Measurements from ENCODE around the gene CEMIP.

DNA sequence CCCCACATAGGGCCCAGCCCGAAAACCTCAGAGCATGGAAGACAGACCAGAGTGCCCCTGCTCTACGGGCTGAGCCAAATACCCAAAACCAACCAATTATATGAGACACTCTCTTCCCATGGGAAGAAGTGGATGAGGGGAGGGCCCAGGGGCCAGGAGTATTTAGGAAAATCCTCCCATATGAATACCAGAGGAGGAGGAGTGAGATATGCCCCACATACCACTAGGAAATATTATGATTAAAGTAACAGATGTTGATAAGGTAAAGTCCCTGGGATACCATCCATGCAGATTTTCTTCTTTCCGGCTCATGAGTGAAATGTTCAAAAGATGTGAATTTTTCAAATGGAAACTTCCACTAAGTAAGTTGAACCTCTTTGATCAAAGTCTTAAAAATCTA is 160.0 kb downstream of the CEMIP start:
- TF ChIP-seq, protein P1, sequence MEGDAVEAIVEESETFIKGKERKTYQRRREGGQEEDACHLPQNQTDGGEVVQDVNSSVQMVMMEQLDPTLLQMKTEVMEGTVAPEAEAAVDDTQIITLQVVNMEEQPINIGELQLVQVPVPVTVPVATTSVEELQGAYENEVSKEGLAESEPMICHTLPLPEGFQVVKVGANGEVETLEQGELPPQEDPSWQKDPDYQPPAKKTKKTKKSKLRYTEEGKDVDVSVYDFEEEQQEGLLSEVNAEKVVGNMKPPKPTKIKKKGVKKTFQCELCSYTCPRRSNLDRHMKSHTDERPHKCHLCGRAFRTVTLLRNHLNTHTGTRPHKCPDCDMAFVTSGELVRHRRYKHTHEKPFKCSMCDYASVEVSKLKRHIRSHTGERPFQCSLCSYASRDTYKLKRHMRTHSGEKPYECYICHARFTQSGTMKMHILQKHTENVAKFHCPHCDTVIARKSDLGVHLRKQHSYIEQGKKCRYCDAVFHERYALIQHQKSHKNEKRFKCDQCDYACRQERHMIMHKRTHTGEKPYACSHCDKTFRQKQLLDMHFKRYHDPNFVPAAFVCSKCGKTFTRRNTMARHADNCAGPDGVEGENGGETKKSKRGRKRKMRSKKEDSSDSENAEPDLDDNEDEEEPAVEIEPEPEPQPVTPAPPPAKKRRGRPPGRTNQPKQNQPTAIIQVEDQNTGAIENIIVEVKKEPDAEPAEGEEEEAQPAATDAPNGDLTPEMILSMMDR (IDR thresholded peaks at IDR 0.05), result no peak
- no peak for TF ChIP-seq POLR2A (IDR thresholded peaks at IDR 0.05)

Data from lower leg skin (tissue), 3 donors.